NCI-H146 treated with DMSO at 0.1 percent for 48 hours (cell line): ENCODE measurements around the gene GSG1.

Experiments
- DNase-seq: peaks from one replicate; lab custom pipeline; 2025; ENCODE audit not compliant: unreplicated experiment; lab: John Stamatoyannopoulos, UW

GSG1 gene

GRCh38 chr12:13103391-13104033, at the start of gene GSG1:
TSS of gene GSG1 (minus strand) at chr12:13103667. CDS start at chr12:13103512, 155 bp downstream.
- DNase-seq: no peak

- no peak for DNase-seq
Measured at GRCh38 chr12:13153180-13153579, 49.7 kb upstream of the GSG1 start.

- DNase-seq: no peak
Measured at GRCh38 chr12:13152756-13153155, 49.3 kb upstream of the GSG1 start.

- no peak for DNase-seq
Measured at GRCh38 chr12:13152281-13152680, 48.8 kb upstream of the GSG1 start.

- no peak for DNase-seq
Measured at GRCh38 chr12:13149411-13149810, 45.9 kb upstream of the GSG1 start.

GRCh38 chr12:13148485-13148847, 45.0 kb upstream of the GSG1 start:
- no peak for DNase-seq

- DNase-seq: no peak
Measured at GRCh38 chr12:13147688-13148484, 44.4 kb upstream of the GSG1 start.

GRCh38 chr12:13146336-13146938, 43.0 kb upstream of the GSG1 start:
- DNase-seq: no peak

GRCh38 chr12:13144266-13144828, 40.9 kb upstream of the GSG1 start:
- DNase-seq: no peak

GRCh38 chr12:13142747-13143146, 39.3 kb upstream of the GSG1 start:
- no peak for DNase-seq

GRCh38 chr12:13141686-13142085, 38.2 kb upstream of the GSG1 start:
- DNase-seq: no peak

GRCh38 chr12:13135371-13136178, 32.1 kb upstream of the GSG1 start:
- no peak for DNase-seq

- no peak for DNase-seq
Measured at GRCh38 chr12:13133886-13134285, 30.4 kb upstream of the GSG1 start.

- no peak for DNase-seq
Measured at GRCh38 chr12:13130981-13131380, 27.5 kb upstream of the GSG1 start.

GRCh38 chr12:13128291-13128965, 25.0 kb upstream of the GSG1 start:
- DNase-seq: no peak

GRCh38 chr12:13127444-13127843, 24.0 kb upstream of the GSG1 start:
- no peak for DNase-seq

- DNase-seq: no peak
Measured at GRCh38 chr12:13126494-13126893, 23.0 kb upstream of the GSG1 start.

GRCh38 chr12:13125996-13126395, 22.5 kb upstream of the GSG1 start:
- DNase-seq: no peak

GRCh38 chr12:13124656-13125505, 21.4 kb upstream of the GSG1 start:
- DNase-seq: no peak

GRCh38 chr12:13121568-13121967, 18.1 kb upstream of the GSG1 start:
- DNase-seq: no peak
